ENCODE measurements around the gene CYSTM1.

DNA sequence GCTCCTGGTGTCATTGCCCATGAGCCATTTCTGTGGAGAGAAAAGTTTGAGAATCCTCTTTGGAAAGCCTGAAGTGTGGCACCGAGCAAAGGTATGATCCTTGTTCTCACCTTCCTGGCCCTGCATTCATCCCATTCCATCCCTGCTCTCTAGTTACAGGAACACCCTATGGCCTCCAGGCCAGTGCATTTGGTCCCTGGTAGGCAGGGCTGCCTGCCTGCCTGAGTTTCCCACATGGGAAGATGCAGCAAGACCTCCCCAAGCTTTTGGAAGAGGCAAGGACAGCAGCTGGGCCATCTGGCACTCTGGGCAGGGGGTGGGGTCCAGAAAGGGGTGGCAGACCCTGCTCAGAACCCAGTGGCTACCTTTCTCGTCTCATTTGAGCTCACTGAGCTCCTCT, 24.8 kb upstream of the CYSTM1 start:
- TF ChIP-seq CTCF (IDR thresholded peaks at IDR 0.05 in 4 of 5, conservative IDR thresholded peaks at IDR 0.05 in 1 of 5) (no peak), POLR2A (IDR thresholded peaks at IDR 0.05) (no peak)
